Neural progenitor cell (in vitro differentiated cells): ENCODE results near the gene DISC1. TPM values are rescaled to one million over a fixed set of nuclear protein-coding genes. Genes with fewer than 3 reads are reported as not detected.

Source experiments
- DNase-seq: peaks from one replicate; pipeline ENCODE4 v3.0.0-alpha.2; 2016; ENCODE audit warnings: low spot score
- H2AFZ ChIP-seq: fragments of 200-600 bp; sonication (generic); replicated peaks from 2 replicates; pipeline ENCODE4 v1.6.1; 2016; ENCODE audit warnings: antibody characterized with exemption
- H3F3A ChIP-seq: fragments of 200-600 bp; sonication (generic); 2 replicates; pipeline ENCODE4 v1.6.1; 2016; ENCODE audit warnings: antibody characterized with exemption, low read depth
- H3K27ac ChIP-seq: fragments of 200-600 bp; sonication (generic); 2 replicates; pipeline ENCODE4 v1.5.1; 2016; ENCODE audit warnings: mild to moderate bottlenecking
- H3K27me3 ChIP-seq: fragments of 200-600 bp; sonication (generic); 2 replicates; pipeline ENCODE4 v1.6.1; 2016; ENCODE audit warnings: mild to moderate bottlenecking, moderate library complexity
- H3K36me3 ChIP-seq: fragments of 200-600 bp; sonication (generic); 2 replicates; pipeline ENCODE4 v1.5.1; 2016
- H3K4me1 ChIP-seq: fragments of 200-600 bp; sonication (generic); 2 replicates; pipeline ENCODE4 v1.6.1; 2016; ENCODE audit warnings: mixed run types
- H3K4me2 ChIP-seq: fragments of 200-600 bp; sonication (generic); 2 replicates; pipeline ENCODE4 v1.6.1; 2016
- H3K4me3 ChIP-seq: fragments of 200-600 bp; sonication (generic); 2 replicates; pipeline ENCODE4 v1.5.1; 2016
- H3K79me2 ChIP-seq: fragments of 200-600 bp; sonication (generic); 2 replicates; pipeline ENCODE4 v1.6.1; 2016; ENCODE audit warnings: low read depth
- H3K9ac ChIP-seq: fragments of 200-600 bp; sonication (generic); 2 replicates; pipeline ENCODE4 v1.6.1; 2016
- H3K9me3 ChIP-seq: fragments of 200-600 bp; sonication (generic); 2 replicates; pipeline ENCODE4 v1.5.1; 2016; ENCODE audit warnings: low read depth
- H4K20me1 ChIP-seq: fragments of 200-600 bp; sonication (generic); 2 replicates; pipeline ENCODE4 v1.6.1; 2016; ENCODE audit warnings: low read depth
- H3K27ac Mint-ChIP-seq: 3 replicates; pipeline ENCODE4 v1.8.0; 2021; ENCODE audit warnings: mixed read lengths
- H3K27me3 Mint-ChIP-seq: 2 replicates; pipeline ENCODE4 v1.8.0; 2022; ENCODE audit warnings: low read depth, mild to moderate bottlenecking, inconsistent platforms, moderate library complexity, mixed read lengths; ENCODE audit not compliant: insufficient read depth
- H3K36me3 Mint-ChIP-seq: 3 replicates; pipeline ENCODE4 v1.8.0; 2021; ENCODE audit warnings: mixed read lengths
- H3K4me1 Mint-ChIP-seq: 3 replicates; pipeline ENCODE4 v1.8.0; 2021; ENCODE audit warnings: mixed read lengths
- H3K4me3 Mint-ChIP-seq: 3 replicates; pipeline ENCODE4 v1.8.0; 2021; ENCODE audit warnings: mild to moderate bottlenecking, moderate library complexity, mixed read lengths
- H3K9me3 Mint-ChIP-seq: 3 replicates; pipeline ENCODE4 v1.8.0; 2020; ENCODE audit warnings: mixed read lengths
- EZH2 ChIP-seq: fragments of 200-600 bp; sonication (generic); IDR thresholded peaks from 2 replicates; pipeline ENCODE4 v1.6.1; 2017; ENCODE audit warnings: antibody characterized with exemption, mild to moderate bottlenecking, moderate library complexity
- EZH2phosphoT487 ChIP-seq: fragments of 200-600 bp; sonication (generic); IDR thresholded peaks from 2 replicates; pipeline ENCODE4 v1.6.1; 2017; ENCODE audit warnings: antibody characterized with exemption
- total RNA-seq: library from RNA; depleted of rRNA; stranded (reverse); fragments of >200 nt; gene quantifications from 2 replicates; pipeline ENCODE4 v1.2.3, GENCODE V29; 2015; ENCODE audit warnings: low replicate concordance
- TF ChIP-seq, protein P1 (sequence below): fragments of 200-600 bp; sonication (generic); IDR thresholded peaks from 2 replicates; pipeline ENCODE4 v1.5.1; 2017; ENCODE audit warnings: antibody characterized with exemption, mild to moderate bottlenecking

The DISC1 gene
- total RNA-seq, 1 donor from 2014 or later, result 1.8 TPM

DNA sequence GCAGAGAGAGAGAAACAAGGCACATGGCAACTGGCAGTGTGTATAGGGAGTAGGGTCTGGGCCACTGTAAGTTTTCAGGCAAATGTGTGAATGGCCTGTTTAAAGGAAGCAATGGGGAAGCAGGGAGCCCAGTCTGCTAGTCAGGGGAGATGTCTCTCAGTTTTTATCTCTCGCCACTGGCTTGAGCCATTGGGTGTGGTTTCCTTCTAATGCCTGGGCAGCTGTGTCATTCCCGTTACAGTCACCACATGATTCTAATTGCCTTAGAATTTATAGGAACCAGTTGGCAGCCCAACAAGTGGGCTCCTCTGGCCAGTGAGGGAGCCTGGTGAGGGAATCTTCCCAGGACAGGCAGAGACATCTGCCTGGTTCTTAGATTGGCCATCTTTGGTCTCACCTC, 182.4 kb downstream of the DISC1 start:
- TF ChIP-seq, protein P1, sequence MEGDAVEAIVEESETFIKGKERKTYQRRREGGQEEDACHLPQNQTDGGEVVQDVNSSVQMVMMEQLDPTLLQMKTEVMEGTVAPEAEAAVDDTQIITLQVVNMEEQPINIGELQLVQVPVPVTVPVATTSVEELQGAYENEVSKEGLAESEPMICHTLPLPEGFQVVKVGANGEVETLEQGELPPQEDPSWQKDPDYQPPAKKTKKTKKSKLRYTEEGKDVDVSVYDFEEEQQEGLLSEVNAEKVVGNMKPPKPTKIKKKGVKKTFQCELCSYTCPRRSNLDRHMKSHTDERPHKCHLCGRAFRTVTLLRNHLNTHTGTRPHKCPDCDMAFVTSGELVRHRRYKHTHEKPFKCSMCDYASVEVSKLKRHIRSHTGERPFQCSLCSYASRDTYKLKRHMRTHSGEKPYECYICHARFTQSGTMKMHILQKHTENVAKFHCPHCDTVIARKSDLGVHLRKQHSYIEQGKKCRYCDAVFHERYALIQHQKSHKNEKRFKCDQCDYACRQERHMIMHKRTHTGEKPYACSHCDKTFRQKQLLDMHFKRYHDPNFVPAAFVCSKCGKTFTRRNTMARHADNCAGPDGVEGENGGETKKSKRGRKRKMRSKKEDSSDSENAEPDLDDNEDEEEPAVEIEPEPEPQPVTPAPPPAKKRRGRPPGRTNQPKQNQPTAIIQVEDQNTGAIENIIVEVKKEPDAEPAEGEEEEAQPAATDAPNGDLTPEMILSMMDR, result no peak
- TF ChIP-seq EZH2 (no peak), EZH2phosphoT487 (no peak)
- Histone ChIP-seq H4K20me1 (no peaks in the 10 kb centered on the region), H3K79me2 (no peaks in the 10 kb centered on the region), H3K4me3 (no peak overlapping the region), H3K9me3 (no peaks in the 10 kb centered on the region), H3K27ac (no peak overlapping the region), H3K36me3 (no peaks in the 10 kb centered on the region), H3F3A (no peaks in the 10 kb centered on the region), H3K27me3 (no peaks in the 10 kb centered on the region), H3K9ac (no peak overlapping the region), H2AFZ (no peak overlapping the region), H3K4me2 (no peak overlapping the region), H3K4me1 (no peaks in the 10 kb centered on the region)
- Mint-ChIP-seq H3K27me3 (peaks cover 6% of the 10 kb centered on the region), H3K4me3 (no peak overlapping the region), H3K27ac (no peak overlapping the region), H3K36me3 (peaks cover 2% of the 10 kb centered on the region), H3K9me3 (no peaks in the 10 kb centered on the region), H3K4me1 (no peaks in the 10 kb centered on the region)
- DNase-seq, result no peak

DNA sequence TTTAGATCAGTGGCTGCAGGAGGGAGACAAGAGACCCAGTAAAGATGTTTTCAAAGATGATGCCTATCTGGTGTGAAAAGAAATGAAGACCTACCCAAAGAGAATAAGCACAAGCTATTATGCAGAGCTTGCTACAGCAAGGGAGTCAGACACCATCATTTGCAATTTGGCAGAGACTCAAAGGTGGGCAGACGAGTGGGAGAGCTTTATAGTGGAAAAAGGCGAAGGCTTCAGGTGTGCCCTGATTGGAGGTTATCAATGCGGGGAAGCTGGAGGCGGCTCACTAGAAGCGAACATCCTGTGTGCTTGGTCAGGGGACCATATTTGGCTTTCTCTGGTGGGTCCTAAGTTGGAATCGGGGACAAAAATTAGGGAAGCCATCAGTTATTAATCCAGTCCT, 183.8 kb downstream of the DISC1 start:
- Histone ChIP-seq H3F3A (no peaks in the 10 kb centered on the region), H3K9ac (no peak overlapping the region), H3K4me3 (no peak overlapping the region), H4K20me1 (no peaks in the 10 kb centered on the region), H3K27me3 (no peaks in the 10 kb centered on the region), H3K79me2 (no peaks in the 10 kb centered on the region), H2AFZ (no peak overlapping the region), H3K36me3 (no peaks in the 10 kb centered on the region), H3K9me3 (no peaks in the 10 kb centered on the region), H3K4me2 (no peak overlapping the region), H3K27ac (no peak overlapping the region), H3K4me1 (no peaks in the 10 kb centered on the region)
- H3K36me3 Mint-ChIP-seq, result peaks cover 2% of the 10 kb centered on the region
- DNase-seq, result no peak
- no peak overlapping the region for H3K27ac Mint-ChIP-seq
- peaks cover 6% of the 10 kb centered on the region for H3K27me3 Mint-ChIP-seq
- no peak overlapping the region for H3K4me3 Mint-ChIP-seq
- no peaks in the 10 kb centered on the region for H3K9me3 Mint-ChIP-seq
- TF ChIP-seq, protein P1, result no peak
- no peak for TF ChIP-seq EZH2
- TF ChIP-seq EZH2phosphoT487, result no peak
- no peaks in the 10 kb centered on the region for H3K4me1 Mint-ChIP-seq

DNA sequence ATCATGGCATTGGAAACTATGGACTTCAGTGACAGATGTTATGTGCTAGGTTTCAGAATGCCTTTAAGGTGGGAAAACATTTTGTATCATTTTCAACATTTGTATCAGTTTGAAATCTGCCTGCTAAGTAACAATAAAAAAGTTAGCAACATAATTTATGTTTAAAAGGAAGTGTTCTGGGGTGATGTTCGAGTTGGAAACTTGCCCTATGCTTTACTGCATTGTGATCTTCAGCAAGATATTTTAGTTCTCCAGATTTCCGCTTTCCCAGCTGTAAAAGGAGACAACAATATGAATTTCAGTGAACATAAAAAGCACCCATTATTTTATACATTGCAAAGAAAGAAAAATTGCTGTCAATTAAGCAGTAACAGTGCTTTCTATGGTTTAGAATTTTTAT, 187.4 kb downstream of the DISC1 start:
- Histone ChIP-seq H4K20me1 (no peaks in the 10 kb centered on the region), H2AFZ (no peak overlapping the region), H3K4me3 (no peak overlapping the region), H3K36me3 (no peaks in the 10 kb centered on the region), H3K27ac (no peak overlapping the region), H3K9me3 (no peaks in the 10 kb centered on the region), H3K4me2 (no peak overlapping the region), H3K9ac (no peak overlapping the region), H3F3A (no peaks in the 10 kb centered on the region), H3K4me1 (no peaks in the 10 kb centered on the region), H3K27me3 (no peaks in the 10 kb centered on the region), H3K79me2 (no peaks in the 10 kb centered on the region)
- peaks cover 2% of the 10 kb centered on the region for H3K27me3 Mint-ChIP-seq
- no peak for TF ChIP-seq EZH2
- no peak for TF ChIP-seq EZH2phosphoT487
- TF ChIP-seq, protein P1, result no peak
- H3K9me3 Mint-ChIP-seq, result no peaks in the 10 kb centered on the region
- peaks cover 2% of the 10 kb centered on the region for H3K36me3 Mint-ChIP-seq
- DNase-seq, result no peak
- H3K27ac Mint-ChIP-seq, result no peak overlapping the region
- no peaks in the 10 kb centered on the region for H3K4me1 Mint-ChIP-seq
- no peak overlapping the region for H3K4me3 Mint-ChIP-seq
